ENCODE measurements around the gene KAZN.

KAZN gene

GRCh38 chr1:14954930-14955329 is 356.4 kb downstream of the KAZN start:
- no peak for DNase-seq (ENCODE audit: low read depth)
- no peak for TF ChIP-seq CTCF (conservative IDR thresholded peaks at IDR 0.05; ENCODE audit: low read depth, low read length)
- no peak overlapping the region for H3K4me3 ChIP-seq (ENCODE audit: low read length)

- no peak for TF ChIP-seq CTCF (conservative IDR thresholded peaks at IDR 0.05; ENCODE audit: low read depth, low read length)
- H3K4me3 ChIP-seq (ENCODE audit: low read length) = no peak overlapping the region
- no peak for DNase-seq (ENCODE audit: low read depth)
These were observed 356.9 kb downstream of the KAZN start for GRCh38 chr1:14955402-14955801.

GRCh38 chr1:14955976-14956375 is 357.5 kb downstream of the KAZN start:
- no peak for DNase-seq (ENCODE audit: low read depth)
- TF ChIP-seq CTCF (conservative IDR thresholded peaks at IDR 0.05; ENCODE audit: low read depth, low read length) = no peak
- H3K4me3 ChIP-seq (ENCODE audit: low read length) = no peak overlapping the region

- no peak for DNase-seq (ENCODE audit: low read depth)
- no peak overlapping the region for H3K4me3 ChIP-seq (ENCODE audit: low read length)
- no peak for TF ChIP-seq CTCF (conservative IDR thresholded peaks at IDR 0.05; ENCODE audit: low read depth, low read length)
These were observed 358.2 kb downstream of the KAZN start for GRCh38 chr1:14956579-14957195.

- H3K4me3 ChIP-seq (ENCODE audit: low read length) = no peak overlapping the region
- TF ChIP-seq CTCF (conservative IDR thresholded peaks at IDR 0.05; ENCODE audit: low read depth, low read length) = no peak
- no peak for DNase-seq (ENCODE audit: low read depth)
These were observed 359.1 kb downstream of the KAZN start for GRCh38 chr1:14957375-14958098.

GRCh38 chr1:14958249-14959058 is 360.0 kb downstream of the KAZN start:
- DNase-seq (ENCODE audit: low read depth) = no peak
- no peak overlapping the region for H3K4me3 ChIP-seq (ENCODE audit: low read length)
- no peak for TF ChIP-seq CTCF (conservative IDR thresholded peaks at IDR 0.05; ENCODE audit: low read depth, low read length)
